A549 (cell line): ENCODE measurements around the gene XPC. TPM values are rescaled to one million over a fixed set of nuclear protein-coding genes. Genes with fewer than 3 reads are reported as not detected.

Experiments used
- ATAC-seq, 2 experiments: fragments of 200-7000 bp in 1 of 2; fragments of >200 bp in 1 of 2; cut with Nextera tagmentation in 1 of 2; cut with Tn5 transposase in 1 of 2; 3 replicates each; pipeline versions ENCODE4 v1.8.0 to v1.9.1; 2018 to 2020; ENCODE audit warnings: mild to moderate bottlenecking in 1 of 2, moderate library complexity in 1 of 2
- CTCF ChIA-PET: fragments of 300-600 bp; sonication (Branson Sonifier 250); formaldehyde crosslinking; extraction: SDS; loops from one replicate; lab custom pipeline; 2021; ENCODE audit warnings: antibody characterized with exemption, inconsistent platforms; lab: Yijun Ruan, JAX
- POLR2A ChIA-PET: fragments of 350-600 bp; formaldehyde crosslinking; extraction: SDS; loops from one replicate; lab custom pipeline; 2021; ENCODE audit warnings: antibody characterized with exemption, inconsistent platforms; lab: Yijun Ruan, JAX
- DNase-seq, 2 experiments: peaks; one replicate each; pipeline versions ENCODE4 v3.0.0 to v3.0.0-alpha.2; 2011 to 2016; ENCODE audit warnings: low read depth in 1 of 2, low spot score in 1 of 2
- FAIRE-seq: peaks from 2 replicates; lab custom pipeline; 2011; peaks lifted over from hg19 to GRCh38; lab: Jason Lieb, UNC
- H3K27ac ChIP-seq, 2 experiments: fragments of >200 bp; sonication (Bioruptor Twin); formaldehyde crosslinking; 3 replicates each; pipeline ENCODE4 v1.5.1; 2016 to 2017
- H3K4me1 ChIP-seq: fragments of >200 bp; sonication (Bioruptor Twin); formaldehyde crosslinking; 3 replicates; pipeline ENCODE4 v1.6.1; 2016
- H3K4me2 ChIP-seq: fragments of >200 bp; sonication (Bioruptor Twin); formaldehyde crosslinking; 3 replicates; pipeline ENCODE4 v1.6.1; 2016
- H3K4me3 ChIP-seq: fragments of >200 bp; sonication (Bioruptor Twin); formaldehyde crosslinking; 3 replicates; pipeline ENCODE4 v1.5.1; 2016
- H3K9me3 ChIP-seq: fragments of >200 bp; sonication (Bioruptor Twin); formaldehyde crosslinking; 3 replicates; pipeline ENCODE4 v1.6.1; 2016
- BCL3 ChIP-seq: fragments of >200 bp; sonication (Bioruptor Twin); formaldehyde crosslinking; IDR thresholded peaks from 3 replicates; pipeline ENCODE4 v1.6.1; 2016
- BHLHE40 ChIP-seq: IDR thresholded peaks from 2 replicates; pipeline ENCODE4 v1.6.1; 2012; ENCODE audit warnings: low read depth, low read length, inconsistent platforms
- CBX8 ChIP-seq: fragments of 200-600 bp; sonication (generic); IDR thresholded peaks from 2 replicates; pipeline ENCODE4 v1.6.1; 2016
- CHD2 ChIP-seq: fragments of 150-350 bp; IDR thresholded peaks from 2 replicates; pipeline ENCODE4 v1.6.1; 2014; ENCODE audit warnings: low read length; ENCODE audit not compliant: partially characterized antibody
- CHD4 ChIP-seq: fragments of 200-600 bp; sonication (generic); IDR thresholded peaks from 2 replicates; pipeline ENCODE4 v1.6.1; 2016; ENCODE audit warnings: antibody characterized with exemption, mild to moderate bottlenecking, borderline replicate concordance
- CTCF ChIP-seq: fragments of >200 bp; sonication (Bioruptor Twin); formaldehyde crosslinking; IDR thresholded peaks from 3 replicates; pipeline ENCODE4 v1.5.1; 2016
- ELK1 ChIP-seq: fragments of 150-350 bp; IDR thresholded peaks from 2 replicates; pipeline ENCODE4 v1.6.1; 2014; ENCODE audit warnings: low read depth, mild to moderate bottlenecking, low read length
- EP300 ChIP-seq, 2 experiments: fragments of >200 bp; sonication (Bioruptor Twin); formaldehyde crosslinking; IDR thresholded peaks; 2 replicates in 1 of 2; 3 replicates in 1 of 2; pipeline ENCODE4 v1.6.1; 2016 to 2017
- FOSL2 ChIP-seq, 2 experiments: fragments of 450-650 bp in 1 of 2; fragments of >200 bp in 1 of 2; sonication (Bioruptor Twin) in 1 of 2; formaldehyde crosslinking; IDR thresholded peaks; 2 replicates each; pipeline versions ENCODE4 v1.5.0 to v1.6.1; 2016 to 2020; ENCODE audit warnings: mild to moderate bottlenecking in 1 of 2, moderate library complexity in 1 of 2
- FOXS1 ChIP-seq: fragments of 250-450 bp; sonication (Bioruptor Pico); IDR thresholded peaks from 2 replicates; pipeline ENCODE4 v1.5.0; 2020; ENCODE audit warnings: mild to moderate bottlenecking, moderate library complexity
- HOXB13 ChIP-seq: fragments of 250-450 bp; sonication (Bioruptor Pico); IDR thresholded peaks from 2 replicates; pipeline ENCODE4 v1.5.0; 2020; ENCODE audit warnings: low read depth, mild to moderate bottlenecking, moderate library complexity
- JUN ChIP-seq, 2 experiments: fragments of >200 bp; sonication (Bioruptor Twin); formaldehyde crosslinking; IDR thresholded peaks; 2 replicates in 1 of 2; 3 replicates in 1 of 2; pipeline ENCODE4 v1.6.1; 2016 to 2017
- KDM1A ChIP-seq: fragments of 200-600 bp; sonication (generic); IDR thresholded peaks from 2 replicates; pipeline ENCODE4 v1.6.1; 2016; ENCODE audit warnings: low read depth, mild to moderate bottlenecking
- MAZ ChIP-seq: fragments of 150-350 bp; IDR thresholded peaks from 2 replicates; pipeline ENCODE4 v1.6.1; 2014; ENCODE audit warnings: antibody characterized with exemption, low read depth, low read length, borderline replicate concordance
- MYC ChIP-seq: IDR thresholded peaks from 2 replicates; pipeline ENCODE4 v1.6.1; 2012; ENCODE audit warnings: mild to moderate bottlenecking, inconsistent platforms, low read length, improper control_type of control experiment, borderline replicate concordance
- NFE2L2 ChIP-seq: fragments of 150-350 bp; conservative IDR thresholded peaks from 2 replicates; pipeline ENCODE4 v1.6.1; 2014; ENCODE audit warnings: low read length
- NPAS2 ChIP-seq: fragments of 250-450 bp; sonication (Bioruptor Pico); IDR thresholded peaks from 2 replicates; pipeline ENCODE4 v1.8.0; 2022; ENCODE audit warnings: mild to moderate bottlenecking, moderate library complexity, borderline replicate concordance
- NR3C1 ChIP-seq: fragments of >200 bp; sonication (Bioruptor Twin); formaldehyde crosslinking; IDR thresholded peaks from 3 replicates; pipeline ENCODE4 v1.6.1; 2017
- POLR2A ChIP-seq: IDR thresholded peaks from 2 replicates; pipeline ENCODE4 v1.6.1; 2012; ENCODE audit warnings: mild to moderate bottlenecking, low read length
- RARB ChIP-seq: fragments of 250-450 bp; sonication (Bioruptor Pico); IDR thresholded peaks from 2 replicates; pipeline ENCODE4 v1.8.0; 2021; ENCODE audit warnings: mild to moderate bottlenecking, moderate library complexity
- RCOR1 ChIP-seq: fragments of 150-350 bp; IDR thresholded peaks from 2 replicates; pipeline ENCODE4 v1.6.1; 2014; ENCODE audit warnings: antibody characterized with exemption, low read length, low read depth
- REST ChIP-seq: fragments of 200-600 bp; sonication (generic); IDR thresholded peaks from 2 replicates; pipeline ENCODE4 v1.6.1; 2016; ENCODE audit warnings: antibody characterized with exemption, mild to moderate bottlenecking, moderate library complexity
- RNF2 ChIP-seq: fragments of 200-600 bp; sonication (generic); IDR thresholded peaks from 2 replicates; pipeline ENCODE4 v1.6.1; 2016; ENCODE audit warnings: low read depth, mild to moderate bottlenecking, antibody characterized with exemption, moderate library complexity, borderline replicate concordance
- SREBF2 ChIP-seq: fragments of 450-650 bp; IDR thresholded peaks from 2 replicates; pipeline ENCODE4 v1.6.1; 2014; ENCODE audit warnings: mild to moderate bottlenecking, moderate library complexity
- USF2 ChIP-seq: fragments of 450-650 bp; IDR thresholded peaks from 2 replicates; pipeline ENCODE4 v1.6.1; 2014; ENCODE audit warnings: antibody characterized with exemption
- ZFP36 ChIP-seq: fragments of 450-650 bp; IDR thresholded peaks from 2 replicates; pipeline ENCODE4 v1.6.1; 2014; ENCODE audit warnings: borderline replicate concordance; ENCODE audit not compliant: partially characterized antibody
- ZSCAN20 ChIP-seq: fragments of 250-450 bp; sonication (Bioruptor Pico); IDR thresholded peaks from 2 replicates; pipeline ENCODE4 v1.8.0; 2022; ENCODE audit warnings: mild to moderate bottlenecking, moderate library complexity
- WGBS: methylation state at CpG from one replicate; pipeline ENCODE4 v1.1.6; 2017; ENCODE audit errors: missing lambda C conversion rate; 5-methylcytosine and 5-hydroxymethylcytosine counted together
- polyA plus RNA-seq, 4 experiments: library from polyadenylated mRNA; depleted of rRNA in 3 of 4; stranded (reverse); fragments of >200 nt; fragmentation: RNase III in 1 of 4; extraction: RNeasy Plus Mini Kit Qiagen cat#74134 plus additional on column Dnase treatment in 1 of 4; gene quantifications; 2 replicates in 3 of 4; 3 replicates in 1 of 4; pipeline ENCODE4 v1.2.3, GENCODE V29; 2011 to 2017

The XPC gene
- polyA plus RNA-seq, 2 of the 4 experiments (the other 2 are of a cell fraction): 35.4 to 36.3 TPM

- TF ChIP-seq ELK1 (no peak), NR3C1 (no peak), MYC (no peak), EP300 (IDR thresholded peaks at IDR 0.05) (no peak), HOXB13 (CRISPR knock-in tag) (no peak), NPAS2 (CRISPR knock-in tag) (no peak), BCL3 (no peak), USF2 (no peak), CHD4 (no peak), ZSCAN20 (CRISPR knock-in tag) (no peak), POLR2A (no peak), ZFP36 (no peak), SREBF2 (no peak), FOXS1 (no peak), MAZ (no peak), BHLHE40 (no peak), REST (peak; percentile 91), CBX8 (no peak)
Measured at GRCh38 chr3:14125193-14126016, 53.0 kb downstream of the XPC start (continued).

- FAIRE-seq (no peak), ATAC-seq (peak; percentile 81 to 92), DNase-seq (peak; percentile 99 to 100)
- 0% methylated on average over 14 of the region's 55 CpGs for WGBS
- peaks cover 17% of the 10 kb centered on the region for H3K4me1 ChIP-seq
- H3K9me3 ChIP-seq: no peaks in the 10 kb centered on the region
- CTCF ChIA-PET: interaction anchor here (1.0 to 2.5 kb wide), 12 partner anchors 10 to 228 kb away, joined by 3 to 12 read pairs (median 6); partner anchors contain the start of genes LSM3 and XPC
- H3K4me3 ChIP-seq: peak within 1 kb of the TSS; percentile 91
- POLR2A ChIA-PET: interaction anchor here (0.6 to 3.0 kb wide), 13 partner anchors 8 to 527 kb away, joined by 3 to 41 read pairs (median 4); partner anchors contain the start of genes CCDC174, LSM3 and XPC
- peak within 1 kb of the TSS; percentile 99 for H3K4me2 ChIP-seq
- peak within 1 kb of the TSS; percentile 94 to 98 for H3K27ac ChIP-seq
- TF ChIP-seq HOXB13 (CRISPR knock-in tag) (peak; percentile 9; the same call in 1 of the 2 replicates), FOSL2 (IDR thresholded peaks at IDR 0.05) (no peak), FOSL2 (CRISPR knock-in tag; IDR thresholded peaks at IDR 0.05) (no peak), CHD2 (peak; percentile 44), MYC (peak; percentile 71), RCOR1 (no peak), NFE2L2 (no peak), SREBF2 (no peak), RNF2 (no peak), RARB (no peak), POLR2A (peak; percentile 56), KDM1A (no peak), CTCF (no peak), MAZ (no peak), JUN (IDR thresholded peaks at IDR 0.05) (peak in 1 of 2 experiments; percentile 78; a peak in 2 of 5 replicates)
Measured at GRCh38 chr3:14124615-14125192, 53.7 kb downstream of the XPC start, which contains the start of the genes CHCHD4 and TMEM43. Gene CHCHD4, minus strand, starts transcription at chr3:14124870. Its CDS starts 194 bp downstream, at chr3:14124676. Gene TMEM43, plus strand, starts transcription at chr3:14125052. Its CDS starts 142 bp downstream, at chr3:14125194.
